ENCODE data around the gene BBOF1.

DNA sequence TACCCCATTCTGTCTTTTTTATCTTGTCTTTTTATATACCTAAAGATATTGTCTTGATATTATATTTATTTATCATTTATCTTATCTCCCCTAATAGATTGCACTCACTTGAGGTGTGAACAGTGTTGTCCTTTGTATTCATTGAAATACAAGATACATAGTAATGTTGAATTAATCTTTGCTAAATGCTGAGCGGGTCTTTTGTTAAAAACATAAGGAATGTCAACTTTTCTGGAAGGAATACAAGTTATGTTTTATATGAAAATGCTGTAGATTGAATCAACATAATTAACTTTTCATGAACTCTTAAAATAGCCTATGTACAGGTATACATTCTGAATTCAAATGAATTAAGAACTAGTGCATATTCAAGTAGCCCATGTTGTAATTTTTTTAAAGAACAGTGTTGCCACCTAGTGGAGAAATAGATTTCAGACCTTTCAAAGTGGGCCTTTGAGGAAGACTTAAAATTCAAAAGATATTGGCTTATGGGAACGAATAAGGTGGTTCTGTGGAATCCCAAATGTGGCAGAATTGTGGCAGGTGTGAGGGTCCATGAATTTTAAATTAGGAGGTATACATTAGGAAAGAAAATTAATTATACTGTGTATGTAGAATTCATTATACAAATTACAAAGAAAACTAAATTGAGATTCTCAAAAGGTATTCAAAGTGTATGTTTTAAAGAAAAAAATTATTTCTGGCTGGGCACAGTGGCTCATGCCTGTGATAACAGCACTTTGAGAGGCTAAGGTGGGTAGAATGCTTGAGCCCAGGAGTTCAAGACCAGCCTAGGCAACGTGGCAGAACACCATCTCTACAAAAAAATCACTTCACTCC, 19.1 kb downstream of the BBOF1 start:
- TF ChIP-seq, protein P1, sequence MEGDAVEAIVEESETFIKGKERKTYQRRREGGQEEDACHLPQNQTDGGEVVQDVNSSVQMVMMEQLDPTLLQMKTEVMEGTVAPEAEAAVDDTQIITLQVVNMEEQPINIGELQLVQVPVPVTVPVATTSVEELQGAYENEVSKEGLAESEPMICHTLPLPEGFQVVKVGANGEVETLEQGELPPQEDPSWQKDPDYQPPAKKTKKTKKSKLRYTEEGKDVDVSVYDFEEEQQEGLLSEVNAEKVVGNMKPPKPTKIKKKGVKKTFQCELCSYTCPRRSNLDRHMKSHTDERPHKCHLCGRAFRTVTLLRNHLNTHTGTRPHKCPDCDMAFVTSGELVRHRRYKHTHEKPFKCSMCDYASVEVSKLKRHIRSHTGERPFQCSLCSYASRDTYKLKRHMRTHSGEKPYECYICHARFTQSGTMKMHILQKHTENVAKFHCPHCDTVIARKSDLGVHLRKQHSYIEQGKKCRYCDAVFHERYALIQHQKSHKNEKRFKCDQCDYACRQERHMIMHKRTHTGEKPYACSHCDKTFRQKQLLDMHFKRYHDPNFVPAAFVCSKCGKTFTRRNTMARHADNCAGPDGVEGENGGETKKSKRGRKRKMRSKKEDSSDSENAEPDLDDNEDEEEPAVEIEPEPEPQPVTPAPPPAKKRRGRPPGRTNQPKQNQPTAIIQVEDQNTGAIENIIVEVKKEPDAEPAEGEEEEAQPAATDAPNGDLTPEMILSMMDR (IDR thresholded peaks at IDR 0.05; ENCODE audit: poor library complexity) = peak; percentile 78
- no peak for TF ChIP-seq EZH2 (IDR thresholded peaks at IDR 0.05; ENCODE audit: borderline replicate concordance)
